D721Med (cell line): ENCODE results near the gene PTGER2.

Experiments
- DNase-seq: peaks from one replicate; pipeline ENCODE4 v3.0.0; 2011; ENCODE audit warnings: low spot score; ENCODE audit not compliant: insufficient read length
- FAIRE-seq: peaks from 2 replicates; lab custom pipeline; 2011; peaks lifted over from hg19 to GRCh38; lab: Jason Lieb, UNC
- CTCF ChIP-seq: IDR thresholded peaks from 2 replicates; pipeline ENCODE4 v1.5.1; 2012; ENCODE audit warnings: mild to moderate bottlenecking, control low read depth; ENCODE audit not compliant: insufficient read depth; ENCODE audit errors: missing control alignments

PTGER2 gene

GRCh38 chr14:52336241-52336640 is 22.1 kb downstream of the PTGER2 start:
- FAIRE-seq (no peak), DNase-seq (no peak)
- no peak for TF ChIP-seq CTCF

- DNase-seq (peak; percentile 45), FAIRE-seq (peak; percentile 90)
- TF ChIP-seq CTCF, result no peak
These were observed 24.1 kb downstream of the PTGER2 start for GRCh38 chr14:52338051-52338681.

- no peak for DNase-seq
- no peak for TF ChIP-seq CTCF
- FAIRE-seq, result peak; percentile 94
These were observed 25.1 kb downstream of the PTGER2 start for GRCh38 chr14:52339262-52339661.

GRCh38 chr14:52342849-52343596 is 28.9 kb downstream of the PTGER2 start:
- no peak for FAIRE-seq
- TF ChIP-seq CTCF, result no peak
- DNase-seq, result no peak

- FAIRE-seq (no peak), DNase-seq (no peak)
- no peak for TF ChIP-seq CTCF
These were observed 32.7 kb downstream of the PTGER2 start for GRCh38 chr14:52346778-52347177.

- DNase-seq, result no peak
- TF ChIP-seq CTCF, result no peak
- no peak for FAIRE-seq
These were observed 34.2 kb downstream of the PTGER2 start for GRCh38 chr14:52348279-52348678.

- no peak for TF ChIP-seq CTCF
- DNase-seq (no peak), FAIRE-seq (peak; percentile 61)
These were observed 34.7 kb downstream of the PTGER2 start for GRCh38 chr14:52348776-52349175.
